Astrocyte (in vitro differentiated cells and primary cell): ENCODE results near the gene ARHGEF10L. TPM values are rescaled to one million over a fixed set of nuclear protein-coding genes. Genes with fewer than 3 reads are reported as not detected.

Source experiments
- DNase-seq: peaks from one replicate; pipeline ENCODE4 v3.0.0-alpha.2; 2010; ENCODE audit warnings: low read depth
- FAIRE-seq: peaks from 2 replicates; lab custom pipeline; 2011; peaks lifted over from hg19 to GRCh38; lab: Jason Lieb, UNC
- H2AFZ ChIP-seq: 2 replicates; pipeline ENCODE4 v1.6.0; 2012; ENCODE audit warnings: low read depth, low read length, inconsistent platforms
- H3K27ac ChIP-seq: 2 replicates; pipeline ENCODE4 v1.5.1; 2011; ENCODE audit warnings: low read depth, low read length, inconsistent platforms
- H3K27me3 ChIP-seq: 2 replicates; pipeline ENCODE4 v1.6.0; 2011; ENCODE audit warnings: low read length, inconsistent platforms; ENCODE audit not compliant: insufficient read depth
- H3K36me3 ChIP-seq: 2 replicates; pipeline ENCODE4 v1.5.1; 2011; ENCODE audit warnings: low read length, inconsistent platforms; ENCODE audit not compliant: insufficient read depth
- H3K4me1 ChIP-seq: 2 replicates; pipeline ENCODE4 v1.5.1; 2011; ENCODE audit warnings: low read length, inconsistent platforms; ENCODE audit not compliant: insufficient read depth
- H3K4me2 ChIP-seq: 2 replicates; pipeline ENCODE4 v1.6.0; 2012; ENCODE audit warnings: low read length, inconsistent platforms
- H3K4me3 ChIP-seq: 2 replicates; pipeline ENCODE4 v1.5.1; 2011; ENCODE audit warnings: low read depth, mild to moderate bottlenecking, low read length, inconsistent platforms; ENCODE audit not compliant: insufficient read depth
- H3K79me2 ChIP-seq: 2 replicates; pipeline ENCODE4 v1.6.0; 2012; ENCODE audit warnings: mild to moderate bottlenecking, low read length, inconsistent platforms; ENCODE audit not compliant: insufficient read depth
- H3K9ac ChIP-seq: 2 replicates; pipeline ENCODE4 v1.6.0; 2012; ENCODE audit warnings: mild to moderate bottlenecking, low read length, inconsistent platforms
- H3K9me3 ChIP-seq: 2 replicates; pipeline ENCODE4 v1.5.1; 2012; ENCODE audit warnings: low read depth, mild to moderate bottlenecking, low read length, inconsistent platforms; ENCODE audit not compliant: insufficient read depth
- H4K20me1 ChIP-seq: 2 replicates; pipeline ENCODE4 v1.6.0; 2012; ENCODE audit warnings: low read length, inconsistent platforms; ENCODE audit not compliant: insufficient read depth
- H3K27ac Mint-ChIP-seq: one replicate; pipeline ENCODE4 v1.8.0; 2021; ENCODE audit warnings: mild to moderate bottlenecking, mixed read lengths; ENCODE audit not compliant: unreplicated experiment
- H3K27me3 Mint-ChIP-seq: one replicate; pipeline ENCODE4 v1.8.0; 2021; ENCODE audit warnings: low read depth, mixed read lengths; ENCODE audit not compliant: unreplicated experiment
- H3K36me3 Mint-ChIP-seq: one replicate; pipeline ENCODE4 v1.8.0; 2021; ENCODE audit warnings: low read depth, mixed read lengths; ENCODE audit not compliant: unreplicated experiment
- H3K4me1 Mint-ChIP-seq: one replicate; pipeline ENCODE4 v1.8.0; 2021; ENCODE audit warnings: low read depth, mixed read lengths; ENCODE audit not compliant: unreplicated experiment
- H3K4me3 Mint-ChIP-seq: one replicate; pipeline ENCODE4 v1.8.0; 2021; ENCODE audit warnings: mild to moderate bottlenecking, moderate library complexity, mixed read lengths; ENCODE audit not compliant: unreplicated experiment
- H3K9me3 Mint-ChIP-seq: one replicate; pipeline ENCODE4 v1.8.0; 2021; ENCODE audit warnings: mild to moderate bottlenecking, mixed read lengths; ENCODE audit not compliant: unreplicated experiment
- EZH2 ChIP-seq: IDR thresholded peaks from 2 replicates; pipeline ENCODE4 v1.6.1; 2012; ENCODE audit warnings: mild to moderate bottlenecking, low read length, inconsistent platforms; ENCODE audit not compliant: insufficient read depth
- total RNA-seq: library from RNA; stranded (reverse); gene quantifications from 2 replicates; pipeline ENCODE4 v1.2.1, GENCODE V29; 2021
- TF ChIP-seq, protein P1 (sequence below): IDR thresholded peaks from 2 replicates; pipeline ENCODE4 v1.5.1; 2011; ENCODE audit warnings: low read depth, mild to moderate bottlenecking, inconsistent platforms, low read length, moderate library complexity; ENCODE audit not compliant: insufficient read depth

The ARHGEF10L gene
- total RNA-seq, 1 donor from 2014 or later = 14.2 TPM

DNA sequence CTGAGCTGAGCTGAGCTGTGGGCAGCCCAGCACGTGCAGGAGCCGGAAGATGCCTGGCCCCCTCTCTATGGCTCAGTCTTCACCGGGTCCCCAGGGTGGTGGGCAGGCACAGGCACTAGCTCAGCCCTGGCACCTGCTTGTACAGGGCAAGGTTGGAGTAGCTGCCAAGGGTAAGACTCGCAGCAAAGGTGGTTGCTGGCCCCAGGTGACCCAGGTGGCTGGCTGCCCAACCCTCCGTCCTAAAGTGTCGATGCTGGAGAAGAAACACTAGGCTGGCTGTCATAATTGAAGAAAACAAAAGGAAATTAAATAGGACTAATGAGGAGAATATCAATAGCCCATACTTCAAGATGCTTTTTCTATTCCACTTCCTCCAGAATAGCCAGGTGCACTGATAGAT, 138.5 kb downstream of the ARHGEF10L start:
- H3K27ac Mint-ChIP-seq = no peak overlapping the region
- no peaks in the 10 kb centered on the region for H3K4me1 ChIP-seq
- peaks cover 5% of the 10 kb centered on the region for H3K36me3 Mint-ChIP-seq
- no peaks in the 10 kb centered on the region for H3K4me1 Mint-ChIP-seq
- H3K9me3 Mint-ChIP-seq = no peaks in the 10 kb centered on the region
- peaks cover 2% of the 10 kb centered on the region for H3K9me3 ChIP-seq
- H2AFZ ChIP-seq = no peak overlapping the region
- H3K27ac ChIP-seq = no peak overlapping the region
- no peaks in the 10 kb centered on the region for H3K27me3 ChIP-seq
- no peak for DNase-seq
- H3K4me2 ChIP-seq = no peak overlapping the region
- H4K20me1 ChIP-seq = peaks cover 51% of the 10 kb centered on the region
- no peak overlapping the region for H3K4me3 ChIP-seq
- H3K9ac ChIP-seq = no peak overlapping the region
- no peaks in the 10 kb centered on the region for H3K27me3 Mint-ChIP-seq
- no peaks in the 10 kb centered on the region for H3K36me3 ChIP-seq
- H3K79me2 ChIP-seq = no peaks in the 10 kb centered on the region
- H3K4me3 Mint-ChIP-seq = no peak overlapping the region
- no peak for FAIRE-seq
- TF ChIP-seq, protein P1, sequence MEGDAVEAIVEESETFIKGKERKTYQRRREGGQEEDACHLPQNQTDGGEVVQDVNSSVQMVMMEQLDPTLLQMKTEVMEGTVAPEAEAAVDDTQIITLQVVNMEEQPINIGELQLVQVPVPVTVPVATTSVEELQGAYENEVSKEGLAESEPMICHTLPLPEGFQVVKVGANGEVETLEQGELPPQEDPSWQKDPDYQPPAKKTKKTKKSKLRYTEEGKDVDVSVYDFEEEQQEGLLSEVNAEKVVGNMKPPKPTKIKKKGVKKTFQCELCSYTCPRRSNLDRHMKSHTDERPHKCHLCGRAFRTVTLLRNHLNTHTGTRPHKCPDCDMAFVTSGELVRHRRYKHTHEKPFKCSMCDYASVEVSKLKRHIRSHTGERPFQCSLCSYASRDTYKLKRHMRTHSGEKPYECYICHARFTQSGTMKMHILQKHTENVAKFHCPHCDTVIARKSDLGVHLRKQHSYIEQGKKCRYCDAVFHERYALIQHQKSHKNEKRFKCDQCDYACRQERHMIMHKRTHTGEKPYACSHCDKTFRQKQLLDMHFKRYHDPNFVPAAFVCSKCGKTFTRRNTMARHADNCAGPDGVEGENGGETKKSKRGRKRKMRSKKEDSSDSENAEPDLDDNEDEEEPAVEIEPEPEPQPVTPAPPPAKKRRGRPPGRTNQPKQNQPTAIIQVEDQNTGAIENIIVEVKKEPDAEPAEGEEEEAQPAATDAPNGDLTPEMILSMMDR = no peak
- no peak for TF ChIP-seq EZH2

DNA sequence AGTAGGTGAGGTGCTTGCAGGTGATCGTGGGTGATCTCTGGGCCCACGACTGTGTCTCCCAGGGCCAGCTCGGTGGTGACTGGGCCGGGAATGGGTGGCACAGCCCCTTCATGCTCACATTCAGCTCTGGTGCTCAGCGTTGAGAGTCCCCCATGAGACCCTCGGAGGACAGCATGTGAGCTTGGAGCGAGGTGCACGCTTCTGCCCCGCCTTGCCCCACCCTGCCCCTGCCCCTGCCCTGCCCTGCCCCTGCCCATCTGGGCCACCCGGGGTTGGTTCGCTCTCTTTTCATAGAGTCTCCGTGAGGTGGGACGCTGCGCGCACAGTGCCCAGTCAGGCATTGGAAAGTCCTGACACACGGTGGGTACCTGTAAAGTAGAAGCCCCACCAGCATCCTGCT, 140.4 kb downstream of the ARHGEF10L start:
- Mint-ChIP-seq H3K27me3 (no peaks in the 10 kb centered on the region), H3K4me1 (no peaks in the 10 kb centered on the region)
- FAIRE-seq = no peak

DNA sequence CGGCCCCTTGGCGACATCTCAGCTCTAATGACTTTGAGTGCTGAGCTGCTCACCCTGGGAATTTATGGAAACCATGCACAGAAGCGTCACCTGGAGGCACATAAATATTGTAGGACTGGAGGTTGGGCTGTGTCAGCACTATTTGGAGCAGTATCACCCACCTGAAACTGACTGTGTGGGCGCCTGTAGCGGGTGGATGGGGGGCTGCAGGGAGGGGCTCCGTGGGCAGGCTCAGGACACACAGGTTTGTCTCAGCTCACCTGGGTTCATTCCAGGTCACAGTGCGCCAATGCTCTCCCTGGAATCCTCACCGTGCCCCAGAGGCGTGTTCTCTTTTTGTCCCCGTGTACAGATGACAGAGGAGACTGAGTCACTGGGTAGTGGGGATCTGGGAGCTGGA, 140.8 kb downstream of the ARHGEF10L start:
- Histone ChIP-seq H3K27ac (no peak overlapping the region), H3K4me2 (no peak overlapping the region), H3K4me3 (no peak overlapping the region), H4K20me1 (peaks cover 28% of the 10 kb centered on the region), H3K4me1 (no peaks in the 10 kb centered on the region), H3K79me2 (no peaks in the 10 kb centered on the region), H3K9ac (no peak overlapping the region), H3K9me3 (peaks cover 2% of the 10 kb centered on the region), H2AFZ (no peak overlapping the region), H3K36me3 (no peaks in the 10 kb centered on the region), H3K27me3 (no peaks in the 10 kb centered on the region)
- no peaks in the 10 kb centered on the region for H3K9me3 Mint-ChIP-seq
- H3K27ac Mint-ChIP-seq = no peak overlapping the region
- H3K36me3 Mint-ChIP-seq = peaks cover 7% of the 10 kb centered on the region
- FAIRE-seq (no peak), DNase-seq (no peak)
- H3K27me3 Mint-ChIP-seq = no peaks in the 10 kb centered on the region
- no peaks in the 10 kb centered on the region for H3K4me1 Mint-ChIP-seq
- no peak overlapping the region for H3K4me3 Mint-ChIP-seq
- TF ChIP-seq, protein P1 = no peak
- TF ChIP-seq EZH2 = no peak

More for the DNA sequence above, 140.4 kb downstream of the ARHGEF10L start:
- TF ChIP-seq EZH2 = no peak
- TF ChIP-seq, protein P1 = no peak
- no peaks in the 10 kb centered on the region for H3K27me3 ChIP-seq
- no peaks in the 10 kb centered on the region for H3K36me3 ChIP-seq
- no peak overlapping the region for H2AFZ ChIP-seq
- no peak for DNase-seq
- no peaks in the 10 kb centered on the region for H3K4me1 ChIP-seq
- no peak overlapping the region for H3K4me2 ChIP-seq
- H3K4me3 ChIP-seq = no peak overlapping the region
- H4K20me1 ChIP-seq = peaks cover 33% of the 10 kb centered on the region
- no peaks in the 10 kb centered on the region for H3K79me2 ChIP-seq
- no peak overlapping the region for H3K27ac ChIP-seq
- peaks cover 2% of the 10 kb centered on the region for H3K9me3 ChIP-seq
- no peak overlapping the region for H3K9ac ChIP-seq
- Mint-ChIP-seq H3K9me3 (no peaks in the 10 kb centered on the region), H3K4me3 (no peak overlapping the region), H3K27ac (no peak overlapping the region), H3K36me3 (peaks cover 5% of the 10 kb centered on the region)
